Measurements from ENCODE around the gene DTNA. TPM values are rescaled to one million over a fixed set of nuclear protein-coding genes. Genes with fewer than 3 reads are reported as not detected.

The DTNA gene
- total and polyA plus RNA-seq, 2 of the 8 experiments (the other 6 are each of a cell fraction or from before 2014, with no cell fraction given), result 30.2 to 32.7 TPM

GRCh38 chr18:34773961-34774766 lies 64.1 kb downstream of the DTNA start (continued):
- TF ChIP-seq EZH2 (IDR thresholded peaks at IDR 0.05; ENCODE audit: low read depth, low read length, severe bottlenecking) (no peak), RAD21 (IDR thresholded peaks at IDR 0.05 in 1 of 2, conservative IDR thresholded peaks at IDR 0.05 in 1 of 2; ENCODE audit: low read depth in 2 of 2, low read length in 2 of 2) (no peak)
